Prostate gland (tissue), 2 donors: ENCODE results near the gene HAPSTR1.

ENCODE experiments used
- CTCF ChIP-seq, 4 experiments: fragments of 200-600 bp in 2 of 4; fragments of 450-650 bp in 2 of 4; sonication (generic) in 2 of 4; IDR thresholded peaks; 1 replicate in 3 of 4; 2 replicates in 1 of 4; pipeline ENCODE4 v1.5.1; 2016 to 2019; ENCODE audit warnings: antibody characterized with exemption in 4 of 4, mild to moderate bottlenecking in 2 of 4, moderate library complexity in 2 of 4
- POLR2AphosphoS5 ChIP-seq: sonication (generic); formaldehyde crosslinking; IDR thresholded peaks from one replicate; pipeline ENCODE4 v1.6.1; 2017; ENCODE audit warnings: antibody characterized with exemption

- no peak for TF ChIP-seq CTCF (IDR thresholded peaks at IDR 0.05)
- no peak for TF ChIP-seq POLR2AphosphoS5
Observed at GRCh38 chr16:9135797-9136196, 44.4 kb downstream of the HAPSTR1 start.
